CD4-positive, alpha-beta memory T cell (primary cell): ENCODE measurements around the gene FERMT3. TPM values are rescaled to one million over a fixed set of nuclear protein-coding genes. Genes with fewer than 3 reads are reported as not detected.
A peak's percentile ranks its signal among the peaks of the same experiment; 100 is the strongest.

Source experiments
- CTCF ChIA-PET: fragments of 350-600 bp; sonication (Branson Sonifier 250); formaldehyde crosslinking; loops from one replicate; lab custom pipeline; 2021; ENCODE audit warnings: inconsistent platforms; ENCODE audit not compliant: partially characterized antibody; lab: Charles Lee
- POLR2A ChIA-PET: fragments of 350-600 bp; sonication (Branson Sonifier 250); formaldehyde crosslinking; loops from one replicate; lab custom pipeline; 2021; ENCODE audit not compliant: partially characterized antibody; lab: Charles Lee
- DNase-seq, 5 donors: peaks; one replicate each; pipeline versions ENCODE4 v3.0.0 to v3.0.0-alpha.2; 2020 to 2022; ENCODE audit warnings: mixed read lengths in 1 of 5
- H3K27ac ChIP-seq: one replicate; pipeline ENCODE4 v1.7.0; 2013; ENCODE audit warnings: low read depth, low read length
- H3K27me3 ChIP-seq: 2 replicates; pipeline ENCODE4 v1.7.0; 2013; ENCODE audit warnings: mild to moderate bottlenecking, low read length, moderate library complexity; ENCODE audit not compliant: insufficient read depth
- H3K36me3 ChIP-seq: 2 replicates; pipeline ENCODE4 v1.7.0; 2013; ENCODE audit warnings: mild to moderate bottlenecking, low read length, moderate library complexity; ENCODE audit not compliant: insufficient read depth
- H3K4me1 ChIP-seq: 2 replicates; pipeline ENCODE4 v1.7.0; 2013; ENCODE audit warnings: mild to moderate bottlenecking, low read length, moderate library complexity; ENCODE audit not compliant: insufficient read depth
- H3K4me3 ChIP-seq, 2 donors: one replicate each; pipeline ENCODE4 v1.7.0; 2013; ENCODE audit warnings: low read length in 2 of 2, mild to moderate bottlenecking in 1 of 2
- H3K9me3 ChIP-seq, 2 donors: one replicate each; pipeline ENCODE4 v1.7.0; 2013; ENCODE audit warnings: low read length in 2 of 2, control low read depth in 1 of 2; ENCODE audit not compliant: control insufficient read depth in 1 of 2
- H3K27ac Mint-ChIP-seq, 7 donors: one replicate each; pipeline ENCODE4 v1.8.0; 2020 to 2021; ENCODE audit warnings: mixed read lengths in 7 of 7, mild to moderate bottlenecking in 6 of 7, inconsistent platforms in 3 of 7, moderate library complexity in 3 of 7
- H3K27me3 Mint-ChIP-seq, 2 donors: one replicate each; pipeline ENCODE4 v1.8.0; 2020 to 2021; ENCODE audit warnings: mixed read lengths in 2 of 2
- H3K36me3 Mint-ChIP-seq, 2 donors: one replicate each; pipeline ENCODE4 v1.8.0; 2020 to 2021; ENCODE audit warnings: mixed read lengths in 2 of 2, inconsistent platforms in 1 of 2, mild to moderate bottlenecking in 1 of 2
- H3K4me1 Mint-ChIP-seq, 4 donors: one replicate each; pipeline ENCODE4 v1.8.0; 2020 to 2021; ENCODE audit warnings: mixed read lengths in 4 of 4, mild to moderate bottlenecking in 1 of 4
- H3K4me3 Mint-ChIP-seq, 8 donors: one replicate each; pipeline ENCODE4 v1.8.0; 2020 to 2021; ENCODE audit warnings: mixed read lengths in 8 of 8, mild to moderate bottlenecking in 7 of 8, moderate library complexity in 6 of 8, inconsistent platforms in 3 of 8
- H3K9me3 Mint-ChIP-seq, 8 donors: one replicate each; pipeline ENCODE4 v1.8.0; 2020 to 2021; ENCODE audit warnings: mixed read lengths in 8 of 8, mild to moderate bottlenecking in 5 of 8, inconsistent platforms in 3 of 8, moderate library complexity in 1 of 8
- intact Hi-C: fragments of 100-400 bp; cut with micrococcal nuclease; formaldehyde crosslinking; loops from one replicate; pipeline ENCODE4 v1.15.1; 2023
- polyA plus RNA-seq, 2 donors: library from polyadenylated mRNA; unstranded; fragments of 300-500 nt; fragmentation: Illumina TruSeq; gene quantifications; one replicate each; pipeline ENCODE4 v1.2.3, GENCODE V29; 2021
- total RNA-seq, 2 experiments: library from RNA; stranded (reverse); gene quantifications; one replicate each; pipeline ENCODE4 v1.2.3, GENCODE V29; 2021

The FERMT3 gene
- total and polyA plus RNA-seq, 4 experiments from 2014 or later = 149 to 202 (median 175) TPM

GRCh38 chr11:64234647-64235379, 28.3 kb downstream of the FERMT3 start:
- CTCF ChIA-PET = interaction anchor here (1.1 to 2.5 kb wide), 5 partner anchors 16 to 69 kb away, joined by 3 to 12 read pairs (median 3); partner anchors contain the start of genes FERMT3 and PLCB3
- Mint-ChIP-seq H3K36me3 (peaks cover 0 to 25% of the 10 kb centered on the region in 2 donors), H3K27me3 (no peaks in the 10 kb centered on the region), H3K27ac (peak overlapping the region; percentile 73 to 91 (median 80)), H3K9me3 (no peaks in the 10 kb centered on the region), H3K4me3 (peak overlapping the region; percentile 79 to 85 (median 82)), H3K4me1 (peaks cover 12 to 47% (median 30%) of the 10 kb centered on the region in 4 donors)
- H3K27ac ChIP-seq = peak overlapping the region; percentile 71
- H3K27me3 ChIP-seq = no peaks in the 10 kb centered on the region
- DNase-seq = peak; percentile 55 to 66 (median 60)
- H3K36me3 ChIP-seq = peaks cover 7% of the 10 kb centered on the region
- intact Hi-C loops = loop anchor here (1.0 kb wide), 1 partner anchor 9 kb away; the partner anchor contains the start of genes NUDT22 and TRPT1
- peak overlapping the region; percentile 57 to 58 for H3K4me3 ChIP-seq
- H3K9me3 ChIP-seq = no peaks in the 10 kb centered on the region
- POLR2A ChIA-PET = interaction anchor here (0.6 to 38.9 kb wide), 9 partner anchors 10 to 83 kb away, joined by 3 to 937 read pairs (median 8); partner anchors contain the start of genes FERMT3, FKBP2, NUDT22 and PLCB3
- peaks cover 36% of the 10 kb centered on the region for H3K4me1 ChIP-seq

GRCh38 chr11:64235437-64236161, 29.1 kb downstream of the FERMT3 start:
- Mint-ChIP-seq H3K4me1 (peaks cover 19 to 47% (median 36%) of the 10 kb centered on the region in 4 donors), H3K9me3 (no peaks in the 10 kb centered on the region)
- peak overlapping the region; percentile 71 for H3K27ac ChIP-seq

GRCh38 chr11:64237484-64237951, 31.0 kb downstream of the FERMT3 start:
- Mint-ChIP-seq H3K27ac (peak overlapping the region in 6 of 7 donors; percentile 42 to 100 (median 72)), H3K4me3 (peak overlapping the region in 2 of 8 donors; percentile 10 to 21), H3K4me1 (peaks cover 18 to 47% (median 28%) of the 10 kb centered on the region in 4 donors), H3K9me3 (no peaks in the 10 kb centered on the region), H3K36me3 (peaks cover 0 to 36% of the 10 kb centered on the region in 2 donors), H3K27me3 (no peaks in the 10 kb centered on the region)
- H3K27ac ChIP-seq = no peak overlapping the region
- H3K27me3 ChIP-seq = no peaks in the 10 kb centered on the region
- POLR2A ChIA-PET = interaction anchor here (1.0 to 38.9 kb wide), 3 partner anchors 13 to 34 kb away, joined by 4 to 937 read pairs (median 200); partner anchors contain the start of genes FERMT3, NUDT22 and TRPT1
- intact Hi-C loops = no loop called here
- H3K4me1 ChIP-seq = peaks cover 39% of the 10 kb centered on the region
- H3K9me3 ChIP-seq = no peaks in the 10 kb centered on the region
- H3K36me3 ChIP-seq = peaks cover 7% of the 10 kb centered on the region
- CTCF ChIA-PET = interaction anchor here (0.9 to 2.3 kb wide), 5 partner anchors 11 to 33 kb away, joined by 3 to 7 read pairs (median 4); partner anchors contain the start of genes FERMT3, NUDT22, PLCB3 and TRPT1
- DNase-seq = peak in 1 of 5 donors; percentile 32
- no peak overlapping the region for H3K4me3 ChIP-seq

More at GRCh38 chr11:64235437-64236161, 29.1 kb downstream of the FERMT3 start:
- Mint-ChIP-seq H3K4me3 (peak overlapping the region; percentile 79 to 85 (median 82)), H3K27ac (peak overlapping the region; percentile 73 to 91 (median 80)), H3K27me3 (no peaks in the 10 kb centered on the region), H3K36me3 (peaks cover 0 to 27% of the 10 kb centered on the region in 2 donors)
- ChIA-PET POLR2A (interaction anchor here (1.0 to 38.9 kb wide), 7 partner anchors 11 to 82 kb away, joined by 3 to 937 read pairs (median 8); partner anchors contain the start of genes FERMT3, NUDT22, PPP1R14B and PRDX5), CTCF (interaction anchor here (1.2 to 2.5 kb wide), 4 partner anchors 15 to 68 kb away, joined by 3 to 12 read pairs (median 4); partner anchors contain the start of gene FERMT3)
- H3K27me3 ChIP-seq = no peaks in the 10 kb centered on the region
- no peaks in the 10 kb centered on the region for H3K9me3 ChIP-seq
- H3K36me3 ChIP-seq = peaks cover 7% of the 10 kb centered on the region
- intact Hi-C loops = no loop called here
- H3K4me1 ChIP-seq = peaks cover 39% of the 10 kb centered on the region
- DNase-seq = peak in 1 of 5 donors; percentile 30
- H3K4me3 ChIP-seq = peak overlapping the region; percentile 57 to 58

- Mint-ChIP-seq H3K4me3 (peak overlapping the region in 1 of 8 donors; percentile 31), H3K36me3 (peaks cover 0 to 38% of the 10 kb centered on the region in 2 donors), H3K4me1 (peaks cover 17 to 46% (median 30%) of the 10 kb centered on the region in 4 donors), H3K27me3 (no peaks in the 10 kb centered on the region), H3K27ac (peak overlapping the region; percentile 58 to 100 (median 87)), H3K9me3 (no peaks in the 10 kb centered on the region)
- CTCF ChIA-PET = interaction anchor here (1.3 to 2.3 kb wide), 3 partner anchors 12 to 30 kb away, joined by 3 to 7 read pairs (median 4); partner anchors contain the start of genes NUDT22, PLCB3 and TRPT1
- H3K9me3 ChIP-seq = no peaks in the 10 kb centered on the region
- DNase-seq = no peak
- H3K27me3 ChIP-seq = no peaks in the 10 kb centered on the region
- H3K4me1 ChIP-seq = peaks cover 44% of the 10 kb centered on the region
- H3K36me3 ChIP-seq = peaks cover 7% of the 10 kb centered on the region
- no peak overlapping the region for H3K4me3 ChIP-seq
- POLR2A ChIA-PET = interaction anchor here (1.0 to 38.9 kb wide), 6 partner anchors 9 to 33 kb away, joined by 3 to 937 read pairs (median 5); partner anchors contain the start of genes FERMT3, NUDT22, PPP1R14B and TRPT1
- intact Hi-C loops = no loop called here
- no peak overlapping the region for H3K27ac ChIP-seq
Observed at GRCh38 chr11:64238076-64238475, 31.6 kb downstream of the FERMT3 start.

GRCh38 chr11:64238999-64239398, 32.5 kb downstream of the FERMT3 start:
- Histone ChIP-seq H3K4me3 (no peak overlapping the region), H3K27me3 (no peaks in the 10 kb centered on the region), H3K27ac (no peak overlapping the region), H3K9me3 (no peaks in the 10 kb centered on the region), H3K36me3 (peaks cover 7% of the 10 kb centered on the region), H3K4me1 (peaks cover 37% of the 10 kb centered on the region)
- peak overlapping the region; percentile 70 to 100 (median 87) for H3K27ac Mint-ChIP-seq
- ChIA-PET CTCF (interaction anchor here (1.4 to 2.3 kb wide), 3 partner anchors 11 to 35 kb away, joined by 5 to 7 read pairs (median 6); partner anchors contain the start of genes FERMT3 and PLCB3), POLR2A (interaction anchor here (1.5 to 38.9 kb wide), 6 partner anchors 7 to 31 kb away, joined by 3 to 937 read pairs (median 74); partner anchors contain the start of genes DNAJC4, FERMT3, NUDT22 and PPP1R14B)
- peak overlapping the region in 1 of 8 donors; percentile 19 for H3K4me3 Mint-ChIP-seq
- H3K27me3 Mint-ChIP-seq = no peaks in the 10 kb centered on the region
- intact Hi-C loops = no loop called here
- DNase-seq = no peak
- peaks cover 17 to 46% (median 30%) of the 10 kb centered on the region in 4 donors for H3K4me1 Mint-ChIP-seq
- no peaks in the 10 kb centered on the region for H3K9me3 Mint-ChIP-seq
- H3K36me3 Mint-ChIP-seq = peaks cover 0 to 45% of the 10 kb centered on the region in 2 donors
